GM23248 (cell line): ENCODE results near the gene GDAP1L1. TPM values are rescaled to one million over a fixed set of nuclear protein-coding genes. Genes with fewer than 3 reads are reported as not detected.

Source experiments
- DNase-seq: peaks from one replicate; pipeline ENCODE4 v3.0.0-alpha.2; 2015
- H2AFZ ChIP-seq: fragments of 200-600 bp; sonication (generic); 2 replicates; pipeline ENCODE4 v1.6.1; 2016; ENCODE audit warnings: antibody characterized with exemption
- H3F3A ChIP-seq: fragments of 200-600 bp; sonication (generic); 2 replicates; pipeline ENCODE4 v1.6.1; 2016; ENCODE audit warnings: mild to moderate bottlenecking, antibody characterized with exemption, mixed run types; ENCODE audit not compliant: insufficient read depth
- H3K27ac ChIP-seq: fragments of 200-600 bp; sonication (generic); 2 replicates; pipeline ENCODE4 v1.5.1; 2016; ENCODE audit warnings: mild to moderate bottlenecking
- H3K27me3 ChIP-seq: fragments of 200-600 bp; sonication (generic); replicated peaks from 2 replicates; pipeline ENCODE4 v1.6.1; 2016; ENCODE audit warnings: mild to moderate bottlenecking; ENCODE audit not compliant: insufficient read depth
- H3K36me3 ChIP-seq: fragments of 200-600 bp; sonication (generic); 2 replicates; pipeline ENCODE4 v1.6.1; 2016; ENCODE audit warnings: low read depth, mild to moderate bottlenecking
- H3K4me1 ChIP-seq: fragments of 200-600 bp; sonication (generic); 2 replicates; pipeline ENCODE4 v1.6.1; 2016; ENCODE audit warnings: mild to moderate bottlenecking; ENCODE audit not compliant: insufficient read depth
- H3K4me2 ChIP-seq: fragments of 200-600 bp; sonication (generic); one replicate; pipeline ENCODE4 v1.6.1; 2016; ENCODE audit warnings: mild to moderate bottlenecking; ENCODE audit not compliant: unreplicated experiment
- H3K4me3 ChIP-seq: fragments of 200-600 bp; sonication (generic); 2 replicates; pipeline ENCODE4 v1.5.1; 2016; ENCODE audit warnings: mild to moderate bottlenecking
- H3K79me2 ChIP-seq: fragments of 200-600 bp; sonication (generic); 2 replicates; pipeline ENCODE4 v1.6.1; 2016; ENCODE audit warnings: mild to moderate bottlenecking; ENCODE audit not compliant: insufficient read depth
- H3K9ac ChIP-seq: fragments of 200-600 bp; sonication (generic); 2 replicates; pipeline ENCODE4 v1.6.1; 2016; ENCODE audit warnings: mild to moderate bottlenecking
- H3K9me2 ChIP-seq: fragments of 200-600 bp; sonication (generic); 2 replicates; pipeline ENCODE4 v1.6.1; 2016; ENCODE audit warnings: mixed run types, mild to moderate bottlenecking, moderate library complexity; ENCODE audit not compliant: insufficient read depth
- H3K9me3 ChIP-seq: fragments of 200-600 bp; sonication (generic); one replicate; pipeline ENCODE4 v1.6.1; 2017; ENCODE audit warnings: low read depth
- H4K20me1 ChIP-seq: fragments of 200-600 bp; sonication (generic); 2 replicates; pipeline ENCODE4 v1.6.0; 2016; ENCODE audit not compliant: insufficient read depth
- EZH2 ChIP-seq: fragments of 200-600 bp; sonication (generic); IDR thresholded peaks from 2 replicates; pipeline ENCODE4 v1.6.1; 2018; ENCODE audit warnings: antibody characterized with exemption, mild to moderate bottlenecking; ENCODE audit not compliant: insufficient read depth, poor library complexity, severe bottlenecking
- EZH2phosphoT487 ChIP-seq: fragments of 200-600 bp; sonication (generic); IDR thresholded peaks from 2 replicates; pipeline ENCODE4 v1.6.1; 2018; ENCODE audit warnings: antibody characterized with exemption, moderate library complexity, mild to moderate bottlenecking, low read depth; ENCODE audit not compliant: insufficient read depth
- WGBS, 2 experiments: methylation state at CpG; one replicate each; pipeline ENCODE4 v1.1.6; 2015 to 2017; ENCODE audit warnings: low lambda C conversion rate in 2 of 2, low coverage in 1 of 2; ENCODE audit errors: missing lambda C conversion rate in 2 of 2; 5-methylcytosine and 5-hydroxymethylcytosine counted together
- in situ Hi-C: fragments of 300-500 bp; cut with MboI; formaldehyde crosslinking; loops from 2 replicates; pipeline ENCODE4 v1.15.0; 2020
- polyA plus RNA-seq: library from polyadenylated mRNA; unstranded; fragments of >200 nt; fragmentation: Nextera tagmentation; extraction: Ambion mirVana; gene quantifications from 2 replicates; pipeline ENCODE4 v1.2.1, GENCODE V29; 2016
- total RNA-seq: library from RNA; depleted of rRNA; stranded (reverse); fragments of >200 nt; shearing (Covaris generic); gene quantifications from 2 replicates; pipeline ENCODE4 v1.2.3, GENCODE V29; 2014

Gene GDAP1L1
- total and polyA plus RNA-seq, 2 experiments from 2014 or later = not detected

DNA sequence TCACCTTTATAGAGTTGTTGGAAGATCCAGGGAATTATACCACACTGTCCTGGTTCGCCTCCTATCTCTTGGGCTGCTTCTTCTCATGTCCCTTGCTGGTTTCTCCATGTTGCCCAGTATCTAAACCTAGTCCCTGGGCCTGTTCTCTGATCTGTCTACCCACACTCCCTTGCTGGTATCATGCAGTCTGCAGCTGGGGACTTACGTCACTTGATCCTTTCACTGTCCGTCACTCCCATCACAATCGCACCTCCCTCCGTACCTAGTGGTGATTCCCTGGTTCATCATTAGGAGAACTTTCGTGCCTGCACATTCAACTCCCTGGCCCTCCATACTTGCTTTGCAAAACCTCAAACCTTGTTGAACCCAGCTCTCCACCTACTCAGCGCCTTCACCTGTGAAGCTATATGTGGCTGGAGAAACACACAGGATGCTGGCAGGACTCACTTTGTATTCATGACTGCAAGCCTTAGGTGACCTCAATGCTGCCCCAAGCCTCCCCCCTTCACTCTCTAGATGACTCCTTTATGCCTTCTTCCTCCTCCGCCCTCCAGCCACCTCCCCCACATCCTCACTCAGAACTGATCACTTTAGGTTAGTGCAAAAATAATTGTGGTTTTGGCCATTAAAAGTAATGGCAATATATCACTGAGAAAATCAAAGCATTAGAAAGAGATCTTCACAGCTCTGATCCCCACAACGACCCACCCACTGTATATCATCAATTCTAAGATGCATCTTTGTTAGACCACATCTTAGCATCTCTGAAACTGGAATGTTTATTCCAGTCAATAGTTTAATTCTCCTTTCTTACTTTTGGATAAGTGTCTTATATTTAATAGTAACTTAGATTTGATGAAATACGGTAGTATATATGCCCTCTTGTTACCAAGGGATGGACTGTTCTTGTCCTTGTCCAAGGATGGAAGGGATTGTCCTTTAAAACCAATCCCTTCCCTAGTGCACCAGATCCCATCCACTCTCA, 26.4 kb downstream of the GDAP1L1 start:
- 75 to 76% methylated on average over 10 of the region's 10 CpGs for WGBS, 2 experiments

DNA sequence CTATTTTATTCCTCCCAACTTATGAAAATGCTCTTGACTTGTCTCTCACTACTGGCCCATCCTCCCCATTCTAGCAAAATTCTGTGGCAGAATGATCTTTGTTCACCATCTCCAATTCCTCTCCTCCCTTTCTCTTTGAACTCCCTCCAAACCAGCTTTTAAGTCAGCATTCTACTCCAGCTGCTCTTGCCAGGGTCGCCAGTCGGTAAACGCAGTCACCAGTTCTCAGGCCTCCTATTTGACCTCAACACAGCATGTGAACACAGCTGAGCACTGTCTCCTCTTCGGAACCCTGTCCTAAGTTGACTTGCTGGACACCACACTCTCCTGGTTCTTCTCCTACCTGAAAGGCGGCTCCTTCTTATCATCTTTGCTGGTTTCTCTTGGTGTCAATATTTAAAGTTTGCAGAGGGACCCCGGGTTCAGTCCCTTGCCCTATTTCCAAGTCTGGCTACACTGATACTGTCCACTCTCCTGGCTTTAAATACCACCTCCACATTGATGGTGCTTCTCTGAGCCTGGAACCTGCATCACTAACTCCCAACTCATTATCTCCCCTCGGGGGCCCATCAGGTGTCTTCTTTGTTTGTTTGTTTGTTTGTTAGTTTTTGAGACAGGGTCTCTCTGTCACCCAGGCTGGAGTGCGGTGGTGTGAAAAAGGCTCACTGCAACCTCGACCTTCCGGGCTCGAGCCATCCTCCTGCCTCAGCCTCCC, 27.4 kb downstream of the GDAP1L1 start:
- no peak overlapping the region for H3K4me2 ChIP-seq
- no peak overlapping the region for H3K9ac ChIP-seq
- no peak overlapping the region for H3K27ac ChIP-seq
- no peaks in the 10 kb centered on the region for H3K79me2 ChIP-seq
- no peaks in the 10 kb centered on the region for H3K27me3 ChIP-seq
- no peak overlapping the region for H3K4me3 ChIP-seq
- no peaks in the 10 kb centered on the region for H3K9me2 ChIP-seq
- no peak for DNase-seq
- no peak overlapping the region for H2AFZ ChIP-seq
- no peaks in the 10 kb centered on the region for H3F3A ChIP-seq
- in situ Hi-C loops = no loop called here
- 66 to 70% methylated on average over 11 of the region's 11 CpGs for WGBS, 2 experiments
- no peak for TF ChIP-seq EZH2
- TF ChIP-seq EZH2phosphoT487 = no peak
- no peaks in the 10 kb centered on the region for H4K20me1 ChIP-seq
- H3K36me3 ChIP-seq = no peaks in the 10 kb centered on the region
- no peaks in the 10 kb centered on the region for H3K4me1 ChIP-seq
- H3K9me3 ChIP-seq = no peaks in the 10 kb centered on the region

More for the DNA sequence above, 26.4 kb downstream of the GDAP1L1 start:
- Histone ChIP-seq H3K4me2 (no peak overlapping the region), H3K4me1 (no peaks in the 10 kb centered on the region), H3K4me3 (no peak overlapping the region), H3F3A (no peaks in the 10 kb centered on the region), H3K27ac (no peak overlapping the region), H3K27me3 (no peaks in the 10 kb centered on the region), H3K9ac (no peak overlapping the region), H3K9me2 (no peaks in the 10 kb centered on the region), H3K79me2 (no peaks in the 10 kb centered on the region), H3K36me3 (no peaks in the 10 kb centered on the region), H2AFZ (no peak overlapping the region), H3K9me3 (no peaks in the 10 kb centered on the region), H4K20me1 (no peaks in the 10 kb centered on the region)
- DNase-seq = no peak
- TF ChIP-seq EZH2 = no peak
- TF ChIP-seq EZH2phosphoT487 = no peak
- in situ Hi-C loops = no loop called here

DNA sequence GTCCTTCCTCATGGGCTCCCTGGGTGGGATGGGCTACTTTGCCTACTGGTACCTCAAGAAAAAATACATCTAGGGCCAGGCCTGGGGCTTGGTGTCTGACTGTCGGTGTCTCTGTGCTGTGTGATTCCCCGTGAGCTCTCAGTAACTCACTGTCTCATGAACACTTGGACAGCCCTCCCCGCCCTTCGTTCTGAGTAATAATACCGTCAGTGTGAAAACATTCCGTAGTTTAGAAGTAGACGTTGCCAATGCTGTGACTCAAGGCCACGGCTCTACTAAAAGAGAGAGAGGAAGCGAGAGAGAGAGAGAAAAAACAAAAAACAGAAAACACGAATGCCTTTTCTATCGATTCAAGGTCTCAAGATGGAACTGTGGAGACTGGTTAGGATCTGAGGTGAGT, 32.1 kb downstream of the GDAP1L1 start:
- no peaks in the 10 kb centered on the region for H4K20me1 ChIP-seq
- no peaks in the 10 kb centered on the region for H3K9me3 ChIP-seq
- H3K4me1 ChIP-seq = no peaks in the 10 kb centered on the region
- H3K27ac ChIP-seq = no peak overlapping the region
- H2AFZ ChIP-seq = no peak overlapping the region
- WGBS, 2 experiments = 83 to 85% methylated on average over 11 of the region's 11 CpGs
- no peak overlapping the region for H3K4me3 ChIP-seq
- peak; percentile 68 for DNase-seq
- TF ChIP-seq EZH2 (no peak), EZH2phosphoT487 (no peak)
- no peaks in the 10 kb centered on the region for H3F3A ChIP-seq
- no peaks in the 10 kb centered on the region for H3K27me3 ChIP-seq
- H3K4me2 ChIP-seq = no peak overlapping the region
- no peaks in the 10 kb centered on the region for H3K79me2 ChIP-seq
- H3K9ac ChIP-seq = no peak overlapping the region
- H3K36me3 ChIP-seq = no peaks in the 10 kb centered on the region
- no peaks in the 10 kb centered on the region for H3K9me2 ChIP-seq
- in situ Hi-C loops = no loop called here

DNA sequence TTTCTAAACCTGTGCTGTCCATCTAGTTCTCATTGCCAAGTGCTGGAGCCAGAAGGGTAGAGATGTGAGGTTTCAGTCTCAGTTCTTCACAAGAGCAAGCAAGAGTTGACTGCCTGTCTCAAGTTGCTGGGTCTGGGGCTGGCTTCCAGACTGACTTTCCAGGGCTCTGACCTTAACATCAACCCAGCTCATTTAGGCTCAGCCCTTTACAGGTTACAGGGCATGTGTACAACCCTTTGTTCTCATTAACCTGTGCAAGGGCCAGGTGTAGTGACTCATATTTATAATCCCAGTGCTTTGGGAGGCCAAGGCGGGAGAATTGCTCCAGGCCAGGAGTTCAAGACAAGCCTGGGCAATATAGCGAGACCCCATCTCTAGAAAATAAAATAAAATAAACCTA, 33.3 kb downstream of the GDAP1L1 start:
- Histone ChIP-seq H3K27me3 (no peaks in the 10 kb centered on the region), H3K36me3 (no peaks in the 10 kb centered on the region), H3K4me3 (no peak overlapping the region), H4K20me1 (no peaks in the 10 kb centered on the region), H2AFZ (no peak overlapping the region), H3K4me2 (no peak overlapping the region), H3K9ac (no peak overlapping the region), H3K9me2 (no peaks in the 10 kb centered on the region), H3K27ac (no peak overlapping the region), H3K79me2 (no peaks in the 10 kb centered on the region), H3K4me1 (no peaks in the 10 kb centered on the region), H3F3A (no peaks in the 10 kb centered on the region), H3K9me3 (no peaks in the 10 kb centered on the region)
- in situ Hi-C loops = no loop called here
- TF ChIP-seq EZH2phosphoT487 (no peak), EZH2 (no peak)
- DNase-seq = no peak
- WGBS, 2 experiments = 93 to 94% methylated on average over 2 of the region's 2 CpGs
